Parathyroid adenoma (tissue), 2 donors: ENCODE data around the gene WASL.
"Not testable (repeated sequence)": the region's sequence is repeated elsewhere in the genome, so short reads cannot be mapped to it uniquely, and the experiment has no call there.

Source experiments
- H2AFZ ChIP-seq: fragments of 300-600 bp; sonication (generic); one replicate; pipeline ENCODE4 v1.7.0; 2017; ENCODE audit warnings: antibody characterized with exemption, mild to moderate bottlenecking
- H3K27ac ChIP-seq: fragments of 300-600 bp; sonication (generic); one replicate; pipeline ENCODE4 v1.7.0; 2017
- H3K27me3 ChIP-seq: fragments of 300-600 bp; sonication (generic); one replicate; pipeline ENCODE4 v1.7.0; 2017; ENCODE audit warnings: low read length; ENCODE audit not compliant: control insufficient read depth, insufficient read depth
- H3K36me3 ChIP-seq: fragments of 300-600 bp; sonication (generic); one replicate; pipeline ENCODE4 v1.7.0; 2017; ENCODE audit warnings: low read length; ENCODE audit not compliant: control insufficient read depth, insufficient read depth
- H3K4me1 ChIP-seq: fragments of 300-600 bp; sonication (generic); one replicate; pipeline ENCODE4 v1.7.0; 2017; ENCODE audit warnings: control low read depth
- H3K4me2 ChIP-seq: fragments of 300-600 bp; sonication (generic); one replicate; pipeline ENCODE4 v1.7.0; 2017; ENCODE audit warnings: low read length
- H3K4me3 ChIP-seq: fragments of 300-600 bp; sonication (generic); one replicate; pipeline ENCODE4 v1.7.0; 2017; ENCODE audit warnings: low read depth, low read length
- H3K79me2 ChIP-seq: fragments of 300-600 bp; sonication (generic); one replicate; pipeline ENCODE4 v1.7.0; 2017; ENCODE audit warnings: control low read depth
- H3K9ac ChIP-seq: fragments of 300-600 bp; sonication (generic); one replicate; pipeline ENCODE4 v1.7.0; 2017; ENCODE audit warnings: mild to moderate bottlenecking
- H3K9me3 ChIP-seq: fragments of 300-600 bp; sonication (generic); one replicate; pipeline ENCODE4 v1.7.0; 2017; ENCODE audit warnings: low read length; ENCODE audit not compliant: control insufficient read depth
- TF ChIP-seq, protein P1 (sequence below): fragments of 300-600 bp; sonication (generic); IDR thresholded peaks from one replicate; pipeline ENCODE4 v1.7.0; 2017; ENCODE audit warnings: antibody characterized with exemption, mild to moderate bottlenecking
- donor health status: primary hyperparathyroidism.

Gene WASL

DNA sequence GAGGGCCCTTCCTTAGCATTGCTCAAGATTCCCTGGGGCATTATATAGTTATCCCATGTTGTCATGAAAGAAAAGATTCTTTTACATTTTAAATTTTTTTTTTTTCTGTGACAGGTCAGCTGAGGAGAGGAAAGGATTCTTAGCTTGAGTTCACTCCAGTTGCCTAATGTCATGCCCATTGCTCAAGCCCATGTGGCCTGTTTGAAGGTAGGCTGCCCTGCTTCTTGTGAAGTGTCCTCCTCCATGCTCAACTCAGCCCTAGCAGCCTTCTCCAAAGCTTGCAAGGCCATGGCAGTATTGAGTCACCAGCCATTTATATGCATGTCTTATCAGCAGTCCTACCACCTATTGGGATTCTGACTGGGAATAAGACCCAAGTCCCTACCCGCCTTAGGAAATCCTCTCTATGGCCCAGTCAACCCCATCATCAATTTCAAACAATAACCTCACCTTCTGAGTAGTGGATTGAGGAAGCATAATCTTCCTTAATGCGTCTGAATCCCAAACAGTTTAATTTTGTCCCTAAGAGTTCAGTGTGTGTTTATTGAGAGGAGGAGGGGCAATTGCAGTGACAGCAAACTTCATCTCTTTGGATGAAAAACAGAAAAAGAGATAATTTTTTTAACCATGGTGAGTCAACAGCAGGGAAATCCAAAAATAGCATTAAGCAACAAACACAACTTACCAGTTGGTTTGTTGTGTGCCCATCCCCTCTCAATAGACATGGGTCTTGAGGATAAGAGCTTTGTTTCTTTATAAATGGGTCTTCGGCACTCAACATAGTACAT lies 38.6 kb upstream of the WASL start:
- H3K4me1 ChIP-seq: no peaks in the 10 kb centered on the region
- no peaks in the 10 kb centered on the region for H3K36me3 ChIP-seq
- H3K4me3 ChIP-seq: no peak overlapping the region
- H3K4me2 ChIP-seq: no peak overlapping the region
- no peak overlapping the region for H3K27ac ChIP-seq
- no peak overlapping the region for H3K9ac ChIP-seq
- TF ChIP-seq, protein P1, sequence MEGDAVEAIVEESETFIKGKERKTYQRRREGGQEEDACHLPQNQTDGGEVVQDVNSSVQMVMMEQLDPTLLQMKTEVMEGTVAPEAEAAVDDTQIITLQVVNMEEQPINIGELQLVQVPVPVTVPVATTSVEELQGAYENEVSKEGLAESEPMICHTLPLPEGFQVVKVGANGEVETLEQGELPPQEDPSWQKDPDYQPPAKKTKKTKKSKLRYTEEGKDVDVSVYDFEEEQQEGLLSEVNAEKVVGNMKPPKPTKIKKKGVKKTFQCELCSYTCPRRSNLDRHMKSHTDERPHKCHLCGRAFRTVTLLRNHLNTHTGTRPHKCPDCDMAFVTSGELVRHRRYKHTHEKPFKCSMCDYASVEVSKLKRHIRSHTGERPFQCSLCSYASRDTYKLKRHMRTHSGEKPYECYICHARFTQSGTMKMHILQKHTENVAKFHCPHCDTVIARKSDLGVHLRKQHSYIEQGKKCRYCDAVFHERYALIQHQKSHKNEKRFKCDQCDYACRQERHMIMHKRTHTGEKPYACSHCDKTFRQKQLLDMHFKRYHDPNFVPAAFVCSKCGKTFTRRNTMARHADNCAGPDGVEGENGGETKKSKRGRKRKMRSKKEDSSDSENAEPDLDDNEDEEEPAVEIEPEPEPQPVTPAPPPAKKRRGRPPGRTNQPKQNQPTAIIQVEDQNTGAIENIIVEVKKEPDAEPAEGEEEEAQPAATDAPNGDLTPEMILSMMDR: no peak
- H3K79me2 ChIP-seq: no peaks in the 10 kb centered on the region
- no peaks in the 10 kb centered on the region for H3K9me3 ChIP-seq
- no peak overlapping the region for H2AFZ ChIP-seq
- no peaks in the 10 kb centered on the region for H3K27me3 ChIP-seq

DNA sequence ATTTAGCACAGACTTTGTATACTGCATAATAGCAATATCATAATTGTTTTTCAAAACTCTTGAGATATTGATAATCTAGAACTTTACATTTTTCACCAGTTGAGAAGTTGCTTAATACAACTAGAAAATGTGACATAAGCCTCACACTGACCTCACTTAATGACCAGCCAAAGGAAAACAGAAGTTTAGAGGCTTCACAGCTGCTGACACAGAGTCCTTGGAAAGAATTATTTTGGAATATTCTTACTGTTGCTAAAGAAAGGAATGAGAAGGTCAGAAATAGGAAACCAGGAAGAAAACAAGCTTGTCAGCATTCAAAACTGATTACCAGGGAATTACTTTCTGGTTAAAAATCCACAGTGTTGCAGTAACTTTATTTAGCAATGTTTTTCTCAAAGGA lies 35.5 kb upstream of the WASL start:
- Histone ChIP-seq H3K27me3 (no peaks in the 10 kb centered on the region), H3K36me3 (no peaks in the 10 kb centered on the region), H3K9me3 (no peaks in the 10 kb centered on the region), H3K79me2 (no peaks in the 10 kb centered on the region), H3K4me1 (no peaks in the 10 kb centered on the region), H3K4me3 (no peak overlapping the region), H3K4me2 (no peak overlapping the region), H3K27ac (no peak overlapping the region), H2AFZ (peak overlapping the region; percentile 39), H3K9ac (no peak overlapping the region)
- TF ChIP-seq, protein P1: no peak

DNA sequence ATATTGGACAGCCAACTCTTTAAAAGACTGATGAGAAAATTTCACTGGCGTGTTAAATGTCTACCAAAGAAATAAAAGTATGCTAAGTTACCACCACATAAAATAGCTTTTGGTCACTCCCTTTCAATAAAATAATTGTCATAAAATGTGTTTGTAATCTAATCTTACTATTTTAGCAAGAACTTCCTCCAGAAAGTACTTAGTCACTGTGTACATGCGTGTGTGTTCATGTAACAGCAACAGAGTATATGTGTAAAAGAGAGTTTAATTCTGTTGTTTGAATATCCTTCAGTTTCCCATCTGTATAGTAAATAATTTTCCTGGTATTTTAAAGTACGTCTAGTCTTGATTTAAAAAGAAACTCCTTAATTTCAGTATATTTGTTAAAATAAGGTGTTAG lies 35.0 kb upstream of the WASL start:
- Histone ChIP-seq H3K4me1 (no peaks in the 10 kb centered on the region), H3K27me3 (no peaks in the 10 kb centered on the region), H3K4me3 (no peak overlapping the region), H2AFZ (no peak overlapping the region), H3K9me3 (no peaks in the 10 kb centered on the region), H3K27ac (no peak overlapping the region), H3K36me3 (no peaks in the 10 kb centered on the region), H3K79me2 (no peaks in the 10 kb centered on the region), H3K4me2 (no peak overlapping the region), H3K9ac (no peak overlapping the region)
- TF ChIP-seq, protein P1: no peak

DNA sequence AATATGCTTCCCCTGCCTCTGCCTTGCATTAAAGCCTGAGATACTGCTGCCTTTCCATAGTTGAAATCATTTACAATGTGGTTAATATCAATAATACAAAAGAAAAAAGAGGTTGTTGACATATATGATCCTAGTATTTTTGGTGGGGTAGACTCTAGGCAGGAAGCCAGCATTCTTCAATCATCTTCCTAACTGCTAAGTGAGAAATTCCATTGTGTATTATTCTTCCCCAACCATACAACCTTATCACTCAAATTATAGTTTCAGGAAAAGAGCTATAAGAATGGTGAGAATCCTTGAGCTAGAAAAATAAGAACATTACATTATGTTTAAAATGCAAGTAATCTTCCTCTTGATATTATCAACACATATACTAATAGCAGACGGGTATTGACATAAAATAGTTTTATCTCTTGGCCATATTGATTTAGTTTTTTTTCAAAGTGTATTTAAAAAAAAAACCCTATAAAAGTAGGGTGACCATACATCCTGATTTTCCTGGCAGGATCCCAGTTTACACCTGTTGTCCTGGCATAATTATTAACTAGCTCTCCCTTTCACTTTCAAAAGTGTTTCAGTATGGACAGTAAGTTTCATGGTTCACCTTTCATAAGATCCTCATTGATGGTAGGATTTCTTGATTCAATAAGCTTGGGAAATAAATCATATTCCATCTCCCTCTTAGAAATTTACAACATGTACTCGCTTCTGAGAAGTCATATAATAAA lies 33.4 kb upstream of the WASL start:
- no peaks in the 10 kb centered on the region for H3K27me3 ChIP-seq
- no peak overlapping the region for H2AFZ ChIP-seq
- H3K4me3 ChIP-seq: no peak overlapping the region
- no peak overlapping the region for H3K4me2 ChIP-seq
- TF ChIP-seq, protein P1: no peak
- H3K36me3 ChIP-seq: no peaks in the 10 kb centered on the region
- H3K9me3 ChIP-seq: no peaks in the 10 kb centered on the region
- no peak overlapping the region for H3K27ac ChIP-seq
- H3K79me2 ChIP-seq: no peaks in the 10 kb centered on the region
- H3K4me1 ChIP-seq: no peaks in the 10 kb centered on the region
- no peak overlapping the region for H3K9ac ChIP-seq

DNA sequence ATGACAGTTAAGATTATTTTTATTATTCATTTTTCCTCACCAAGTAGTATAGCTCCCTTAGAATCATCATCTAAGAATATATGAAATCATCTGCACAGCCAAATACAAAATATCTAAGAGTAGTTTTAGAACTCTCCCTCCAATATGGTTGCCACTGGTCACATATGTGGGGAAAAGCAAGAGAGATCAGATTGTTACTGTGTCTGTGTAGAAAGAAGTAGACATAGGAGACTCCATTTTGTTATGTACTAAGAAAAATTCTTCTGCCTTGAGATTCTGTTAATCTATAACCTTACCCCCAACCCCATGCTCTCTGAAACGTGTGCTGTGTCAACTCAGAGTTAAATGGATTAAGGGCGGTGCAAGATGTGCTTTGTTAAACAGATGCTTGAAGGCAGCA lies 31.7 kb upstream of the WASL start:
- not testable (repeated sequence) for H3K4me1 ChIP-seq, H3K9me3 ChIP-seq, H3K4me2 ChIP-seq, H3K9ac ChIP-seq, H3K27me3 ChIP-seq, H3K4me3 ChIP-seq, H2AFZ ChIP-seq, H3K36me3 ChIP-seq, H3K79me2 ChIP-seq, H3K27ac ChIP-seq
